HCT116 (cell line): ENCODE measurements around the gene PGD. TPM values are rescaled to one million over a fixed set of nuclear protein-coding genes. Genes with fewer than 3 reads are reported as not detected.

Source experiments
- ATAC-seq: fragments of 200-7000 bp; cut with Tn5 transposase; 2 replicates; pipeline ENCODE4 v1.9.1; 2020; ENCODE audit warnings: mild to moderate bottlenecking, moderate library complexity
- BruUV-seq: library from RNA; stranded (reverse); fragments of 400-500 nt; replicated peaks from 2 replicates; lab custom pipeline; 2021; lab: Mats Ljungman, UMichigan
- CTCF ChIA-PET: fragments of 300-600 bp; sonication (Branson Sonifier 250); formaldehyde crosslinking; loops from one replicate; lab custom pipeline; 2021; ENCODE audit warnings: antibody characterized with exemption; lab: Charles Lee
- POLR2A ChIA-PET: fragments of 300-600, 350-600 bp; sonication (Branson Sonifier 250); formaldehyde crosslinking; loops from one replicate; lab custom pipeline; 2021; ENCODE audit warnings: antibody characterized with exemption; lab: Charles Lee
- RAD21 ChIA-PET, 2 experiments: fragments of 300-600 bp; sonication (Branson Sonifier 250); formaldehyde crosslinking; loops; one replicate each; lab custom pipeline; 2023; ENCODE audit warnings: low total read pairs in 2 of 2; ENCODE audit not compliant: uncharacterized antibody in 2 of 2, unreplicated experiment in 2 of 2, low non-redundant PET in 1 of 2; lab: Charles Lee
- DNase-seq: peaks from one replicate; pipeline ENCODE4 v3.0.0-alpha.2; 2010; ENCODE audit warnings: low read depth, low spot score
- H2AFZ ChIP-seq: fragments of 200-600 bp; shearing (Covaris generic), sonication (generic); 2 replicates; pipeline ENCODE4 v1.6.1; 2017; ENCODE audit warnings: low read depth, mixed run types, mixed read lengths, antibody characterized with exemption, low read length; ENCODE audit not compliant: poor library complexity, severe bottlenecking
- H3K27ac ChIP-seq: 2 replicates; pipeline ENCODE4 v1.5.1; 2012; ENCODE audit warnings: low read depth, low read length
- H3K27me3 ChIP-seq: fragments of 200-600 bp; sonication (generic); 2 replicates; pipeline ENCODE4 v1.6.1; 2016; ENCODE audit warnings: mixed run types, low read length, mixed read lengths; ENCODE audit not compliant: insufficient read depth
- H3K36me3 ChIP-seq, 2 experiments: fragments of 200-500 bp in 1 of 2; fragments of 200-600 bp in 1 of 2; sonication (Bioruptor generic) in 1 of 2; sonication (generic) in 1 of 2; 2 replicates each; pipeline versions ENCODE4 v1.5.1 to v1.6.1; 2014 to 2016; ENCODE audit warnings: low read length in 2 of 2, inconsistent platforms in 1 of 2, mixed read lengths in 1 of 2, mixed run types in 1 of 2; ENCODE audit not compliant: insufficient read depth in 2 of 2, control insufficient read depth in 1 of 2
- H3K4me1 ChIP-seq, 2 experiments: fragments of 200-600 bp in 1 of 2; sonication (generic) in 1 of 2; 2 replicates each; pipeline versions ENCODE4 v1.5.1 to v1.6.1; 2012 to 2017; ENCODE audit warnings: low read length in 2 of 2, inconsistent platforms in 1 of 2, mild to moderate bottlenecking in 1 of 2, mixed read lengths in 1 of 2, mixed run types in 1 of 2, moderate library complexity in 1 of 2; ENCODE audit not compliant: insufficient read depth in 2 of 2, control insufficient read depth in 1 of 2
- H3K4me2 ChIP-seq: fragments of 200-600 bp; sonication (generic); 2 replicates; pipeline ENCODE4 v1.6.1; 2017; ENCODE audit warnings: mixed run types, low read length, mixed read lengths
- H3K4me3 ChIP-seq, 2 experiments: fragments of 200-600 bp in 1 of 2; sonication (generic) in 1 of 2; replicated peaks in 1 of 2; 2 replicates each; pipeline ENCODE4 v1.5.1; 2011 to 2016; ENCODE audit warnings: low read length in 2 of 2, control low read depth in 1 of 2, low read depth in 1 of 2, mild to moderate bottlenecking in 1 of 2, mixed read lengths in 1 of 2, mixed run types in 1 of 2
- H3K79me2 ChIP-seq: fragments of 200-600 bp; sonication (generic); 2 replicates; pipeline ENCODE4 v1.6.1; 2017; ENCODE audit warnings: mild to moderate bottlenecking, mixed run types, low read length, moderate library complexity, mixed read lengths; ENCODE audit not compliant: insufficient read depth
- H3K9ac ChIP-seq: fragments of 200-600 bp; sonication (generic); 2 replicates; pipeline ENCODE4 v1.6.1; 2016; ENCODE audit warnings: low read length, mixed read lengths
- H3K9me2 ChIP-seq: fragments of 200-600 bp; sonication (generic), shearing (Covaris generic); 2 replicates; pipeline ENCODE4 v1.6.1; 2017; ENCODE audit warnings: mixed run types, mild to moderate bottlenecking, moderate library complexity; ENCODE audit not compliant: insufficient read depth
- H3K9me3 ChIP-seq, 2 experiments: fragments of 200-500 bp in 1 of 2; fragments of 200-600 bp in 1 of 2; sonication (Bioruptor generic) in 1 of 2; sonication (generic) in 1 of 2; 2 replicates each; pipeline ENCODE4 v1.6.1; 2014 to 2017; ENCODE audit warnings: low read length in 2 of 2, mixed read lengths in 2 of 2, inconsistent platforms in 1 of 2, low read depth in 1 of 2, mild to moderate bottlenecking in 1 of 2, mixed run types in 1 of 2, moderate library complexity in 1 of 2; ENCODE audit not compliant: control insufficient read depth in 1 of 2, insufficient read depth in 1 of 2
- H4K20me1 ChIP-seq: fragments of 200-600 bp; sonication (generic), shearing (Covaris generic); 2 replicates; pipeline ENCODE4 v1.6.1; 2017; ENCODE audit warnings: mixed run types, mild to moderate bottlenecking, moderate library complexity; ENCODE audit not compliant: insufficient read depth
- CTCF ChIP-seq, 3 experiments: fragments of 200-600 bp in 1 of 3; sonication (generic) in 1 of 3; IDR thresholded peaks in 2 of 3; conservative IDR thresholded peaks in 1 of 3; 2 replicates each; pipeline ENCODE4 v1.5.1; 2012 to 2017; ENCODE audit warnings: low read depth in 2 of 3, low read length in 2 of 3, antibody characterized with exemption in 1 of 3, borderline replicate concordance in 1 of 3, control low read depth in 1 of 3, mild to moderate bottlenecking in 1 of 3, mixed read lengths in 1 of 3, mixed run types in 1 of 3, moderate library complexity in 1 of 3; ENCODE audit not compliant: insufficient read depth in 1 of 3
- EGR1 ChIP-seq: IDR thresholded peaks from 2 replicates; pipeline ENCODE4 v1.6.1; 2012; ENCODE audit warnings: low read depth
- FOSL1 ChIP-seq: IDR thresholded peaks from 2 replicates; pipeline ENCODE4 v1.6.1; 2012; ENCODE audit warnings: low read depth
- MAX ChIP-seq: IDR thresholded peaks from 2 replicates; pipeline ENCODE4 v1.6.1; 2012
- POLR2A ChIP-seq: IDR thresholded peaks from 2 replicates; pipeline ENCODE4 v1.7.0; 2011; ENCODE audit warnings: borderline replicate concordance; ENCODE audit not compliant: insufficient read depth, insufficient read length; ENCODE audit errors: extremely low read depth
- RAD21 ChIP-seq: IDR thresholded peaks from 2 replicates; pipeline ENCODE4 v1.6.1; 2012; ENCODE audit warnings: low read depth, mild to moderate bottlenecking
- ZBTB33 ChIP-seq: IDR thresholded peaks from 2 replicates; pipeline ENCODE4 v1.6.1; 2011; ENCODE audit warnings: mild to moderate bottlenecking, low read length, moderate library complexity; ENCODE audit not compliant: insufficient replicate concordance; ENCODE audit errors: extremely low read depth
- intact Hi-C: fragments of 100-400 bp; cut with micrococcal nuclease; formaldehyde crosslinking; loops from 2 replicates; pipeline ENCODE4 v1.10.0; 2022
- total RNA-seq: library from RNA; stranded (reverse); gene quantifications from one replicate; pipeline ENCODE4 v1.2.1, GENCODE V29; 2021; ENCODE audit not compliant: unreplicated experiment

PGD gene
- total RNA-seq, 1 experiment from 2014 or later, result 144 TPM

- H3K79me2 ChIP-seq, result peaks cover 27% of the 10 kb centered on the region
- peak overlapping the region; percentile 81 for H3K9ac ChIP-seq
- POLR2A ChIA-PET, result interaction anchor here (2.1 kb wide), 1 partner anchor 10 kb away, joined by 11 read pairs; no protein-coding TSS in a partner anchor
- BruUV-seq, result no TSS peak
- peaks cover 6 to 23% of the 10 kb centered on the region in 2 experiments; a peak in 3 of 4 replicates for H3K4me1 ChIP-seq
- RAD21 ChIA-PET, result no interaction called here
- peak overlapping the region; percentile 96 for H3K4me2 ChIP-seq
- no peaks in the 10 kb centered on the region for H4K20me1 ChIP-seq
- H3K27me3 ChIP-seq, result no peaks in the 10 kb centered on the region
- CTCF ChIA-PET, result interaction anchor here (1.0 to 1.5 kb wide), 3 partner anchors 10 to 32 kb away, joined by 3 to 8 read pairs (median 5); partner anchors contain the start of gene CENPS
- ATAC-seq (no peak), DNase-seq (no peak)
- intact Hi-C loops, result no loop called here
- H3K9me2 ChIP-seq, result no peaks in the 10 kb centered on the region
- H2AFZ ChIP-seq, result peak overlapping the region; percentile 30
- no peaks in the 10 kb centered on the region; a peak in 1 of 4 replicates for H3K9me3 ChIP-seq
- TF ChIP-seq EGR1, result no peak
- no peak for TF ChIP-seq RAD21
- no peak for TF ChIP-seq FOSL1
- no peak for TF ChIP-seq POLR2A
- no peak for TF ChIP-seq CTCF (IDR thresholded peaks at IDR 0.05 in 2 of 3, conservative IDR thresholded peaks at IDR 0.05 in 1 of 3; ENCODE audit: borderline replicate concordance in 1 of 3, insufficient read depth in 1 of 3, low read depth in 2 of 3, low read length in 2 of 3)
- no peak for TF ChIP-seq MAX
- TF ChIP-seq ZBTB33, result no peak
- peak overlapping the region; percentile 53 to 82 for H3K4me3 ChIP-seq
- H3K27ac ChIP-seq, result peak overlapping the region; percentile 94
- peaks cover 5 to 8% of the 10 kb centered on the region in 2 experiments; a peak in 2 of 4 replicates for H3K36me3 ChIP-seq
Observed at GRCh38 chr1:10398278-10398733, 558 bp upstream of the PGD start.
